Activated T-helper 9 cell treated with anti-CD3 and anti-CD28 coated beads, Interleukin-2, amount 50 U/mL, for 16 hours (primary cell): ENCODE results near the gene HMGCS2.
"Not testable (repeated sequence)": the region's sequence is repeated elsewhere in the genome, so short reads cannot be mapped to it uniquely, and the experiment has no call there.

Experiments
- DNase-seq: peaks from one replicate; pipeline ENCODE4 v3.0.0-alpha.2; 2020; ENCODE audit warnings: low read depth

HMGCS2 gene

DNA sequence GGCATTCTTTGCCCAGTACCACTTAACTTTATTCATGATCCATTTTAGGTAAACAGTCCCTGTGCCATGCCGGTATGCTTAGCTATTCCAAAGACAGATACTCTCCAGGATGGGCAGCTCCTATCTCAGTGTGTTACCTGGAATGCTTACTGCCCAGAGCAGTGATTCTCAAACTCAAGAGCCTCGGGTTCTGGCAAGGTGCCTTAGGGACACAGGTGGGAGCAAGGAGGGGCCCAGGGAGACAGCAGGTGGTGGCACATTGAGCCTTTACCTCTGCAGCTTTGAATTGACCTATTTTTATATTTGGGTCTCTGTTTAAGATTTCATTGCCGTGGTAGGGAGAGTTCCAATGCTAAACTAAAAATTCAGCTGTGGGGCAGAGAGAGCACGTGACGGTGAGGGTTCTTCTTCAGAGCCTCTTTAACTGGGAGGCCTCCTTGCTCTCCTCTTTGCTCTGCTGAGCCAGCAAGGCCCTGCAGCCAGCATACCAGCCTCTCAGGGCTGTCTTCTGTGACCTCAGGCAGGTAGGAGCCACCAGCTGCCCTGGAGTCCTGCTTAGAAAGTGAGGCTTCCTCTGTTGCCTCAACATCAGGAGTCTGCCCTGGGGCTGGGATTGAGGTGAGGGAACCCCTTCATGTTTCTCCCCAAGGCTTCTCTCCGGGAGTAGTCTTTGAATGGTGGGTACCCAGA is 36.8 kb downstream of the HMGCS2 start:
- DNase-seq, result no peak

DNA sequence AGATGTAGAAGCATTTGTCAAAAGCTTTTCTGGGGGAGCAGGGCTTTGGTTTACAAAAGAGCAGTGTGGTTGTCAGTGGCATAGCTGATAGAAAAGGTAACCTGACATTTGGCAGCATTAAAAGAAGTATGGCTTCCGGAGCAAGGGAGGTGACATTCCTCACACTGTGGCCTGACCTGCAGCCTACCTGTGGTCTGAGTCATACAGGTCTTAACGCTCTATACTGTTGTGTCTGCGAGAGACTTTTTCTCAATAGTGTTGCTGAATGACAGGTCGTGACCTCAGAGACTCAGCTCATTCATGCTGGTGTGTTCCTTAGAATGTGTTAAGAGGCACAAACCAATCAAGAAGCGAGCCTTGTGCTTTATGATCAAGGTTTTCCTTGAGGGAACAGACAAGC is 37.6 kb downstream of the HMGCS2 start:
- no peak for DNase-seq

DNA sequence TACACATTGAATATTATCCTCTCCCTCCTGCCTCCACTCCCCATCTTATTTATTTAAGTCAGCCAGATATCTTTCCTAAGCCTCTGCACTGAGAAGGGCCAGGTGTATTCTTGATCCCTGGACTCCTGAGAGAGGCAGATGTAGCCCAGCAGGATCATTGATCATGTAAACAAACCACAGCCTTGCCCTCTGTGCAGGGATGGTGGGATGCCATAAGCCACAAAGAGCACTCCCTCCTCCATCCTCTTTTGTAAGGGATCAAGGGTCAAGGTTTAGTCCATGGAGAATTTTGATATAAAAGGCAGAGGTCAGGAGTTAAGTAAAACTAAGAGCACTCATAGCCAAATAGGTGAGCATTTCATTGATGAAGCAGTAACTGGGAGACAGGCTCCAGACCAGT is 39.7 kb downstream of the HMGCS2 start:
- no peak for DNase-seq

DNA sequence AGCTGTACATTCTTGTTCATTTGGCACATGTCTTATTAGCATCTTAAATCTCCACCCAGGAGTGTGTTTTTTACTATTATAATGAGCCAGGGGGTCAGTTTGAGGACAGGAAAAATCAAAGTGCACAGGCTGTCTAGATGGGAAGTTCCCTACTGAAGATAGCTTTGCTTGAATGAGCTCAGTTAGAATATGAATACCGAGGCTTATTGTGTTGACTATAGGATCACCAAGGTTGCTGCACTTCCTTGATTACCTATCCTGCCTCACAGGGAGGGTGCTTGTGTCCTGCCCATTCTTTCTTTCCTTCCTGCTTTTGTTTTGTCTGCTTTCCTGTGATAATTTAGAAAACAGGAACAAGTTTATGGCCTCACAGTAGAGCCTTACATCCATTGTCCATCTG is 40.7 kb downstream of the HMGCS2 start:
- DNase-seq, result no peak

DNA sequence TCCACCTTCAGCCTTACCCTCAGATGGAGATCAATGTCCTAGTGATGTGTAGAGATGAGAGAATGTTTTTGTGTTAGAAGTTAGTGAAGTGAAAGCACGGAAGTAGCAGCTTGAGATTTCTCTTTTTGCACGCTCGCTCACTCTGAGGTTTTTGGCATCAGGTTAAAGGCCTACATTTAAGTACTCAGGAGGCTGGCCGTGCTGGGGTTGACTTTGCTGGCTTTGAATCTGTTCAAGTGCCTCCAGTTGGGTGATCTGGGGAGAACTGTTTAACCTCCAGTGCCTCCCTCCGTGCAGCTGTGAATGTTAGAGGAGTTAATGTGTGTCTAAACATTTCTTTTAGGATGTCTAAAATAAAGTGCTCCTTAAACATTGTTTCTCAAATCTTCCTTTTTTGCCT is 43.1 kb downstream of the HMGCS2 start:
- DNase-seq, result no peak

DNA sequence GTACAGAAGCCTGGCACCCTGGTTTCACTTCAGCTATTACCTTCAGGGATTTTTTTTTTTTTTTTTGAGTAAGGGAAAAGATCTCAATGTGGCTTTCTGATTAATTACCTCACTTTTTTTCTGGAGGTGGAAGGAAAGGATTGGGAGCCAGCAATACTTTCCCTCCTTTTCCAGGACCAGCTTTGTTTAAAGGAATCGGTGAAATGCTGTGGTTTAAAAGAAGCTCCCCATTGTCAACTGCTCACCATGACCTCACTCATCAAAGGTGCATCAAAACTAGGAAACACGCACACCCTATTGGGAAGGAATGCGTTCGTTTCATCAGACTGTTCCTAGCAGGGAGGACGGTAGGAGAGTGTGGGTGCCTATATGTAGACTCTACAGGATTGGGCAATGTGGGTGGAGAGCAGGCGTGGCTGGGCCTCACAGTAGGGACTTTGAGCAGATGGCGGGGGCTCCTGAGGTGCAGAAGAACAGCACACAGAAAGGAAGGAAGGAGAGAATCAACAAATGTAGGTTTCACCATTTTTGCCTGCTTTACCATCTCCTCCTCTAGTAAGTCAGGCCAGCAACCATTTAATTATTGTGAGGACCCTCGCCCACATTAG is 44.0 kb downstream of the HMGCS2 start:
- DNase-seq, result no peak

DNA sequence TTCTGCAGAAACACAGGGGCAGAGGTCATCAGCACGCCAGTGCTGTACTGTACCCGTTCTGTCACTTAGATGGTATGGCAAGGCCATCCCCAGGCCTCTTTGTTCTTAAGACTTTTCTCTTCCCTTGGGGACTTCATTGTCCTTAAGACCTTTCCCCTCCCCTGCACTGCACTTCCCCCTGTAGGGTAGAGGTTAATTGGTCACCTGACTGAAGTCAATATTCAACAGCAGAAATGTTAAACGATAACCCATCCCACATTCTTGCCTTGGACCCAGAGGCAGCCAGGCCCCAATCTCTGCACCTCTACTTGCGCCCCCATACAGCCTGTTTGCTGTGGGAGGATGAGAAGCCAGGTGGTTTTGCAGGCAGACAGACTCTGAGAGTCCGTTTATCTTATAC is 46.8 kb downstream of the HMGCS2 start:
- DNase-seq, result no peak

DNA sequence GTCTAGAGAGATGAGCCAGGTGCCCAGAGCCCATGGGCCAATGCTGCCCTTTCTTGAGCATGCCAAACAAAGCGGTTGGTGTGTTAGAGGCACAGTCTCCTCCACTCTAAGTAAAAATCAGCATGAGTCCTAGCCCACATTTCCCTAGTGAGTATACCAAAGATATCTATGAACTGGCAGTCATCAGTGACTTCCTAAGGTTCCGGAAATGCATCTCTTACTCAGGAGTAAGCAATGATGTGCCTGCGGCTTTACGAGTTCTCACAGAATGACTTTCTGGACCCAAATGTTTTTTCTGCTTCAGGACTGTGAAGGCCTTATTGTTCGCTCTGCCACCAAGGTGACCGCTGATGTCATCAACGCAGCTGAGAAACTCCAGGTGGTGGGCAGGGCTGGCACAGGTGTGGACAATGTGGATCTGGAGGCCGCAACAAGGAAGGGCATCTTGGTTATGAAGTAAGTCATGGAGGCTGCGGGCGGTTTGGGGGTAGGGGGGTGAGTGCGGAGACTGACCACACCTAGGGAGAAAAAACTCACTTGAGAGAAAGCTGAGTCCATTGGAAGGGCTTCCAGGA is 47.8 kb downstream of the HMGCS2 start:
- DNase-seq, result no peak

DNA sequence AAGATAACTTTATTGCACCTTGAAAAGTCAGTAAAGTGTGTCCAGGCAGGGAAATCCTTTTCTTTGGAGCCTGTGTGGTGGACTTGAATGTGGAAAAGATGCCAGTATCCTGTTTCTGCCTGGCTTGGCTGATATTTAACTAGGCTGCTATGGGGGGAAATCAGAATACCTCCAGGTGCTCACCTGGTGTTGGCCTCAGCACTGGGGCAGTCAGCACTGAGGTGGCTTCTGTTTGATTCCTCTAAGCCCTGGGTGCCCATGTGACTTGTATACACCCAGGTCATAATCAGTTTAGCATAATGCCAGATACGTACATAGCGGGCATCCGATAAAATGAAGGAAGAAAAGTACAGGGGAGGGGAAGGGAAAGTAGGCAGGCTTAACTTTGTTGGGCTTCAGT is 49.7 kb downstream of the HMGCS2 start:
- DNase-seq, result no peak

DNA sequence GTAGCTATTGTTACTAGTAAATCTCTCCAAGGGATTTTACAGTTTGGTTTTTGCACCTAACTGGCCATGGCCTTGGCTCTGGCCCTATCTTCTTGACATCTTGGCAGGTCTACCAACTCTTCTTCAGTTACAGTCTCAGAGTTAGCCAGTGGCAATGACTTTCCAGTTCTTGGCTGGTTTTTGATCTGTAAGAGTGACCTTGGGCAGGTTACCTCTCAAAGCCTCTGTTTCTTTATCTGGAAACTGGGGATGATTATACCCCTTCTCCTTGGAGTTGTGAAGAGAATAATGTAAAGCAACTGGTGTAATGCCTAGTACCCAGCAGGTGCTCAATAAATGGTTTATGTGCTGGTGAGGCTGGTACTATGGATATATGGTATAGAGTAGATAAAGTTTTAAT is 50.3 kb downstream of the HMGCS2 start:
- DNase-seq, result no peak

DNA sequence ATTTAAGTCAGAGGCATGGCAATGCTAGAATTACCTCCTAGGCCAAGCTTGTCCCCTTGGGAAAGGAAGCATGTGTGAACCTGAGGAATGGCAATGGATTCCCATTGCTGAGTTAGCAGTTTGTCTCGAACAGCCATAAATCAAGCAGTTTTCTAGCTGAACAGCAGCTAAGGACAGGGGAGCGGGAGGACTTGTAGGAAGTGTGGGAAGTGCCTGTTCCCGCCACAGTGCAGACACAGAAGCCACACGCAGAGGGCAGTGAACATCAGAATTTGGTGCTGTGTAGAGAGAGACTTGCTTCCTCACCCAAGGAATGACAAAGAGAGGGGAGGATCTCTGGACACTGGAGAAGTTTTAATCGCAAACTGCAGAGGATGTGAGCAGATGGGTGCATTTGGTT is 53.2 kb downstream of the HMGCS2 start:
- no peak for DNase-seq

DNA sequence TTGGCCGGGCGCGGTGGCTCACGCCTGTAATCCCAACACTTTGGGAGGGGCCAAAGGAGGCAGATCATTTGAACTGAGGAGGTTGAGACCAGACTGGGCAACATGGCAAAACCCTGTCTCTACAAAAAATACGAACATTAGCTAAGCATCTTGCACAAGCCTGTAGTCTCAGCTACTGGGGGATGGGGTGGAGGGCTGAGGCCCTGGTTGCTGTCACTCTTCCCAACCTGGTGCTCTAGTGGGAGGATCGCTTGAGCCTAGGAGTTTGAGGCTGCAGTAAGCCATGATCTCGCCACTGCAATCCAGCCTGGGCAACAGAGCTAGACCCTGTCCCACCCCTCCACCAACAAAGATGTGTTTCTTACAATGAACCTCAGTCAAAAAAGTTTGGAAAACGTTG is 54.1 kb downstream of the HMGCS2 start:
- DNase-seq, result no peak

DNA sequence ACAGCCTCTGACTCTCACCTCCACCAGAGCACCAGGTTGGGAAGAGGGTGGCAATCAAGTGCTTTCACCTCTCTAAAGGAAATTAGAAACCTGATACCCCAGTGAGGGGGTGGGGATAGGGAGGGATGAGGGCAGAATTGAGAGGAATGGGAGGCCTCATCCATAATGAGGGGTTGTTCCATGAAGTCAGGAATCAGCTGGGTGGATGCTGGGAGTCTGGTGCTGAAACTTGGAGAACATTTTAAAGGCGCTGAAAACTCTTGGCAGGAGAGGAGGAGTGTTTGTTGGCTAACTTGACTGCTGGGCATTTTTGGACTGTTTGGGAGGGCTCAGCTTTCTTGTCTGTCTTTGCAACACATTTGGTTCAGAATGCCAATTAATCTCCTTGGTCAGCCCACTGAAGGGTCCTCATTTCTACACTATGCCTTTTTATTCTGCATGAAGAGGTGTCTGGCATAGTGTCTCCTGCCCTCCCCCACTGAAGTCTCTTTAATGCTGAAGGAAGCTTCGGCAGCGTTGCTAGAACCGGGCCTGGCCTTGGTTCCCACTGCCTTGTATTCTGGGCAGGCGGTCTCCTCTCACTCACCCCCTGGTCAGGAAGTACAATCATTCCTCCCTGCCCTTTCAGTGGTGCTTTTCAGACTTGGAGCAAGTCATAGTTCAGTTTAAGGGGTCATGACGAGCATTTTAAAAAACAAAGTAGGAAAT is 54.8 kb downstream of the HMGCS2 start:
- no peak for DNase-seq

DNA sequence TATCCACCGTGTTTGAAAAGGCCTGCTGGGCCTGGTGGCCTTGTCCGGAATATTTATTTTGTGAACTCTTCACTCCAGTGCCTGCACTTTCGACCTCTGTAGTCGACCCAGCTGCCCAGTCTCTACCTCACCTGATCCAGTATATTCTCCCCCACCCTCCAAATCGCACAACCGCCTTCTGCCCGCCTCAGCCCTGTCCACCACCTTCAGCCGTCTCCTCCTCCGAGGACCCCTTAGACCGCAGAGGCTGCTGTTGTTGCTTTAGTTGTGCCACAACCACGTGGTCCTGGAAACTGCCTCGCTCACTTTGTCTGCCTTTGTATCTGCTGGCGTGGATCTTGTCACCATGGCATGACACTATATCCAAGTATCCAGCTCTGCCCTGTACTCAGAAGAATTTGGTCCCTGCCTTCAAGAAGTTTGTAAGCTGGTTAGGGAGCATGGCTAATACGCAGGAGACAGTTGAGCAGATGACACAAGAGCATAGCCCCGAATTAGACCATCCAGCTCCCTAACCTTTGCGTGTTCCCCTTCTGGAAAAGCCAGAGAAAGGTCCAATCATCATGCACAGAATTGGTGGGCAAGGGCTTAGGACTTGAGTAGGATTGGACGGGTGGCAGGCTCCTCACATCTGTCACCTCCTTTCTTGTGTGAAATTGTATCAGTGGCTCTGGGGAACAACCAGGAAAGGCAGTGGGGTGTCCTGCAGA is 55.5 kb downstream of the HMGCS2 start:
- DNase-seq, result no peak

DNA sequence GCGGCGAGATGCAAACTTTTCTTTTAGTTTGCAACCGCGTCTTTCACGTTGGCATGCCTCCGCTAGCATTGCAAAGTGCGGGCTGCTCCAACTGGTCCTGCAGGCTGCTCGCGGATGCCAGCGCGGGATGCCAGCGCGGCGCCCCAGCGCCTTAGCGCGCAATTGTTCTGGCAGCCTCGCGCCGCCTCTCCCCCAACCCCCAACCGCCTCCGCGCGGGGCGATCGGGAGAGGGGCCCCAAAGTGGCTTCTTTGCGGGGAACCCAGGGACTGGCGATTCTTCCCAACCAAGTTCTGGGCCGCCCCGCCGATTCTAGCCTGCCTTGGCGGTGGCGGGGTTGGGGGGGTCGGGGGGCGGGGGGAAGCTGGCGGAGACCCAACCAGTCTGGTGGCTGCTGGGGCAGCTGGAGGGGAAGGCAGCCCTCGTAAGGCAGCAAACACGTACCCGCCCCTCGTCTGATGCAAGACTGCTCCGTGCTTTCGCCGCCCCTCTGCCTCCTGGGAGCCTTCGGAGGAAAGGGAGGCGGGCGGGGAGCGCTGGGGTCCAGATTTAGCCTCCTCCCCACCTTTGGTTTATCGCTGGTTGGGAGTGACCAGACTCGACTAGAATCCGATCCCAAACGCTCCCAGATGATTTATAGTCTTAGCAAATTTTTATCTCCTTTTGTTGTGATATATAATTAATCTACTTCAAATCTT is 56.2 kb downstream of the HMGCS2 start:
- DNase-seq, result no peak

DNA sequence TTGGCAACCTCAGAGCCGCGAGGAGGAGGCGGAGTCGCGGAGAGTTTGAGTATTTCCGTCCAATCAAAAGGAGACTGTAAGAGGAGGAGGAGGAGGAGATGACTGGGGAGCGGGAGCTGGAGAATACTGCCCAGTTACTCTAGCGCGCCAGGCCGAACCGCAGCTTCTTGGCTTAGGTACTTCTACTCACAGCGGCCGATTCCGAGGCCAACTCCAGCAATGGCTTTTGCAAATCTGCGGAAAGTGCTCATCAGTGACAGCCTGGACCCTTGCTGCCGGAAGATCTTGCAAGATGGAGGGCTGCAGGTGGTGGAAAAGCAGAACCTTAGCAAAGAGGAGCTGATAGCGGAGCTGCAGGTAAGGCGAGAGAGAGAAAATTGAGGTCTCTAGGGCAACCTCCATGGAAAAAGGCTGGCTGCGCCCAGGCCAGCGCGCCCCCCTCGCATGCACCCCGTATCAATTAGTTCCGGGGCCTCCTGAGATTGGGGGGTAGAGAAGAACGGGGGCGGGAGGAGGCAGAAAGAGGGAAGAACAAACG is 56.8 kb downstream of the HMGCS2 start, which contains the start of gene PHGDH:
Gene PHGDH (plus strand): TSS at position 131 of the 538 bp plus-strand sequence. CDS start 89 bp downstream, at position 220.
- DNase-seq, result no peak

DNA sequence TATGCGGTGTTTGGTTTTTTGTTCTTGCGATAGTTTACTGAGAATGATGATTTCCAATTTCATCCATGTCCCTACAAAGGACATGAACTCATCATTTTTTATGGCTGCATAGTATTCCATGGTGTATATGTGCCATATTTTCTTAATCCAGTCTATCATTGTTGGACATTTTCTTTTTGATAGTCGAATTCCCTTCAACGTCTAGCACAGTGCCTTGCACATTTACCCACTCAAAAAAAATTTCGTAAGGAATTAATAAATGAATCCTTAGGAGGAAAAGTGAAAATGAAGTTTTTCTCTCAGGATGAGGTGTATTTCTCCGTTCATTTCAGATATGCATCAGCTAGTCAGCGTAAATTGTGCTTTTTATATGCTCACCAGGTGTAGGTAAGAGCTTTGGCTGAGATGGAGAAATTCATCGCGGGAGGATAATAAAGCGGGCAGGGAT is 57.3 kb downstream of the HMGCS2 start:
- not testable (repeated sequence) for DNase-seq

DNA sequence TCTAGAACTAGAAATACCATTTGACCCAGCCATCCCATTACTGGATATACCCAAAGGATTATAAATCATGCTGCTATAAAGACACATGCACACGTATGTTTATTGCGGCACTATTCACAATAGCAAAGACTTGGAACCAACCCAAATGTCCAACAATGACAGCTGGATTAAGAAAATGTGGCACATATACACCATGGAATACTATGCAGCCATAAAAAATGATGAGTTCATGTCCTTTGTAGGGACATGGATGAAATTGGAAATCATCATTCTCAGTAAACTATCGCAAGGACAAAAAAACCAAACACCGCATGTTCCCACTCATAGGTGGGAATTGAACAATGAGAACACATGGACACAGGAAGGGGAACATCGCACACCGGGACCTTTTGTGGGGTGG is 62.1 kb downstream of the HMGCS2 start:
- not testable (repeated sequence) for DNase-seq

DNA sequence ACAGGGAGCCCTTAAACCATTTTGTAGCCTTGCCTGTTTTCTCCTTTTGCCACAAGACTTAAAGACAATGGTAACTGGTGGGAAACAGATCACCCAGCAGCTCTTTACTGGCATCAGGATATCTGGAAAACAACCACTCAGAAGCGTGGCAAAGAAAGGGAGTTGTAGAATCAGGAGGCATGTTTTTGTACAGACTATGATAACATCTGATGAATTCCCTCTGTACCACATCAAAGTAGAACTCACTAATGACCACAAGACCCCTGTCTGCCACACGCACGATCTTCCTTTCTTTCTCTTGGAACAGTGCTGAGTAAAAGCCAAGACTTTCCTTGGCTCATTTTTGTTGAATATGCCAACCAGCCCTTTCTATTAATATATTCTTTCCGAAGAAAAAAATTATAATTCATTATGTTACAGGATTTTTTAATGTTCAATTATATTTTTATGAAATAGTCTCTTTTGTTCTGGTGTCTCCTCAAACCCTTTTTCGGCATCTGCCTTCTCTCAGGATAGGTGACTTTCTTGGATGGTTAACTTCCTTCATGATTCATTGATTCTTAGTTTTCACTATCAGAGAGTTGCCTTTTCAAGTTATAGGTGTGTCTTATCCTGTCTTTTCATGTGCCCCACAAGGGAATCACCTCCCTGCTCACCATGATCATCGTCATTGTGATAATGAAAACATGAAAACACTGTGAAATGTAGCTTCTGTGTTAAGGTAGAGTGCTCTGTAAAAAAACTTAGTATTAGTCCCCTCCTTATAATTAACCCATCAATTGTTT is 64.8 kb downstream of the HMGCS2 start:
- no peak for DNase-seq

DNA sequence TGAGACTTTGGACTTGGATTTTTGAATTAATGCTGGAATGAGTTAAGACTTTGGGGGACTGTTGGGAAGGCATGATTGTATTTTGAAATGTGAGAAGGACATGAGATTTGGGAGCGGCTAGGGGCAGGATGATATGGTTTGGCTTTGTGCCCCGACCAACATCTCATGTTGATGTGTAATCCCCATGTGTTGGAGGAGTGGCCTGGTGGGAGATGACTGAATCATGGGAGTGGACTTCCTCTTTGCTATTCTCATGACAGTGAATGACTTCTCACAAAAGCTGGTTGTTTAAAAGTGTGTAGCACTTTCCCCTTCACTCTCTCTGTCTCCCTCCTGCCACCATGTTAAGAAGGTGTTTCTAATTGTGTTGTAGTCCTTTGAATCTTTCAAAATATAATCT is 66.3 kb downstream of the HMGCS2 start:
- DNase-seq, result no peak

DNA sequence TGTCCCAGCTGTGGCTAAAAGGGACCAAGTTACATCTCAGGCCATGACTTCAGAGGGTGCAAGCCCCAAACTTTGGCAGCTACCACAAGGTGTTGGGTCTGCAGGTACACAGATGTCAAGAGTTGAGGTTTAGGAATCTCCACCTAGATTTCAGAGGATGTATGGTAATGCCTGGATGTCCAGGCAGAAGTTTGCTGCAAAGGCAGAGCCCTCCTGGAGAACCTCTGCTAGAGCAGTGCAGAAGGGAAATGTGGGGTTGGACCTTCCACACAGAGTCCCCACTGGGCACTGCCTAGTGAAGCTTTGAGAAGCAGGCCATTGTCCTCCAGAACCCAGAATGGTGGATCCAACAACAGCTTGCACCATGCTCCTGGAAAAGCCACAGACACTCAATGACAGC is 67.0 kb downstream of the HMGCS2 start:
- no peak for DNase-seq
